HepG2 (cell line): ENCODE measurements around the gene PTMA. TPM values are rescaled to one million over a fixed set of nuclear protein-coding genes. Genes with fewer than 3 reads are reported as not detected.

Experiments
- ATAC-seq: fragments of 200-7000 bp; cut with Tn5 transposase; 3 replicates; pipeline ENCODE4 v1.9.1; 2020; ENCODE audit warnings: mild to moderate bottlenecking, moderate library complexity
- BruUV-seq: library from RNA; stranded (reverse); fragments of 400-500 nt; replicated peaks from 2 replicates; lab custom pipeline; 2021; lab: Mats Ljungman, UMichigan
- CTCF ChIA-PET: fragments of 300-600 bp; formaldehyde crosslinking; extraction: SDS; loops from one replicate; lab custom pipeline; 2021; ENCODE audit warnings: low total read pairs, inconsistent platforms, low intra/inter-chr PET ratio; lab: Yijun Ruan, JAX
- POLR2A ChIA-PET: fragments of 350-600 bp; sonication (Branson Sonifier 250); formaldehyde crosslinking; loops from one replicate; lab custom pipeline; 2020; ENCODE audit warnings: antibody characterized with exemption, inconsistent platforms; lab: Yijun Ruan, JAX
- DNase-seq: peaks from one replicate; pipeline ENCODE4 v3.0.0-alpha.2; 2015; ENCODE audit warnings: low spot score
- FAIRE-seq: peaks from 3 replicates; lab custom pipeline; 2011; peaks lifted over from hg19 to GRCh38; lab: Jason Lieb, UNC
- H2AFZ ChIP-seq: one replicate; pipeline ENCODE4 v1.6.1; 2011; ENCODE audit warnings: low read length, inconsistent platforms
- H3K27ac ChIP-seq: fragments of 300-600 bp; 3 replicates; pipeline ENCODE4 v1.8.0; 2011; ENCODE audit warnings: mixed run types, mild to moderate bottlenecking, mixed read lengths, low read length, inconsistent platforms; ENCODE audit not compliant: insufficient read depth; ENCODE audit errors: extremely low read length
- H3K27me3 ChIP-seq, 2 experiments: fragments of 200-600 bp in 1 of 2; 2 replicates in 1 of 2; 3 replicates in 1 of 2; pipeline versions ENCODE4 v1.6.0 to v1.8.0; 2011; ENCODE audit warnings: low read length in 2 of 2, mild to moderate bottlenecking in 2 of 2, moderate library complexity in 2 of 2, inconsistent platforms in 1 of 2; ENCODE audit not compliant: insufficient read depth in 2 of 2, control insufficient read depth in 1 of 2
- H3K36me3 ChIP-seq, 2 experiments: fragments of 200-600 bp in 1 of 2; replicated peaks in 1 of 2; 2 replicates in 1 of 2; 3 replicates in 1 of 2; pipeline versions ENCODE4 v1.5.1 to v1.8.0; 2011; ENCODE audit warnings: low read length in 2 of 2, inconsistent platforms in 1 of 2; ENCODE audit not compliant: insufficient read depth in 2 of 2, control insufficient read depth in 1 of 2
- H3K4me1 ChIP-seq: 2 replicates; pipeline ENCODE4 v1.5.1; 2012; ENCODE audit warnings: low read length, inconsistent platforms; ENCODE audit not compliant: insufficient read depth
- H3K4me2 ChIP-seq: 2 replicates; pipeline ENCODE4 v1.6.0; 2011; ENCODE audit warnings: low read depth, low read length, inconsistent platforms
- H3K4me3 ChIP-seq, 3 experiments: fragments of 200-600 bp in 1 of 3; sonication (generic), shearing (Covaris generic) in 1 of 3; replicated peaks in 1 of 3; 2 replicates each; pipeline ENCODE4 v1.5.1; 2011 to 2016; ENCODE audit warnings: low read length in 3 of 3, inconsistent platforms in 2 of 3, low read depth in 2 of 3, mild to moderate bottlenecking in 2 of 3, control low read depth in 1 of 3, mixed read lengths in 1 of 3; ENCODE audit not compliant: insufficient read depth in 1 of 3
- H3K79me2 ChIP-seq: one replicate; pipeline ENCODE4 v1.6.1; 2011; ENCODE audit warnings: low read length, inconsistent platforms; ENCODE audit not compliant: insufficient read depth
- H3K9ac ChIP-seq: 2 replicates; pipeline ENCODE4 v1.6.0; 2011; ENCODE audit warnings: mild to moderate bottlenecking, low read depth, low read length, inconsistent platforms; ENCODE audit not compliant: insufficient read depth
- H3K9me3 ChIP-seq: 2 replicates; pipeline ENCODE4 v1.5.1; 2012; ENCODE audit warnings: mild to moderate bottlenecking, low read length
- H4K20me1 ChIP-seq: 2 replicates; pipeline ENCODE4 v1.6.0; 2011; ENCODE audit warnings: inconsistent platforms, mild to moderate bottlenecking, low read length, moderate library complexity; ENCODE audit not compliant: insufficient read depth
- RNF219 ChIP-seq: sonication (generic); formaldehyde crosslinking; IDR thresholded peaks from 2 replicates; pipeline ENCODE4 v1.5.0; 2020; ENCODE audit warnings: mild to moderate bottlenecking, missing genetic modification reagents
- SRSF1 ChIP-seq: fragments of 200-400 bp; formaldehyde crosslinking; optimal IDR thresholded peaks from 2 replicates; pipeline ENCODE3; 2017; ENCODE audit warnings: mild to moderate bottlenecking, low read depth, low read length, moderate library complexity
- SRSF4 ChIP-seq: fragments of 200-400 bp; formaldehyde crosslinking; IDR thresholded peaks from one replicate; pipeline ENCODE4 v1.6.1; 2018; ENCODE audit warnings: mild to moderate bottlenecking, low read depth, low read length, moderate library complexity; ENCODE audit not compliant: poor library complexity, severe bottlenecking
- SSRP1 ChIP-seq: IDR thresholded peaks from 2 replicates; pipeline ENCODE4 v1.6.1; 2016; ENCODE audit warnings: control low read depth
- TBL1XR1 ChIP-seq: fragments of 150-350 bp; IDR thresholded peaks from 2 replicates; pipeline ENCODE4 v1.6.1; 2014; ENCODE audit warnings: borderline replicate concordance, low read length; ENCODE audit not compliant: partially characterized antibody
- TCF7L2 ChIP-seq: IDR thresholded peaks from 2 replicates; pipeline ENCODE4 v1.6.1; 2011; ENCODE audit warnings: mild to moderate bottlenecking, low read depth, low read length, moderate library complexity
- ZBTB10 ChIP-seq: sonication (generic); formaldehyde crosslinking; IDR thresholded peaks from 2 replicates; pipeline ENCODE4 v1.4.0; 2020; ENCODE audit warnings: missing genetic modification reagents, borderline replicate concordance
- ZFX ChIP-seq: sonication (generic); formaldehyde crosslinking; IDR thresholded peaks from 2 replicates; pipeline ENCODE4 v1.4.0; 2020; ENCODE audit warnings: mild to moderate bottlenecking, low read depth, missing genetic modification reagents, moderate library complexity
- ZNF143 ChIP-seq: sonication (generic); formaldehyde crosslinking; IDR thresholded peaks from 2 replicates; pipeline ENCODE4 v1.4.0; 2020; ENCODE audit warnings: missing genetic modification reagents
- ZNF501 ChIP-seq: sonication (generic); formaldehyde crosslinking; IDR thresholded peaks from 2 replicates; pipeline ENCODE4 v1.5.1; 2020; ENCODE audit warnings: mild to moderate bottlenecking, moderate library complexity, missing genetic modification reagents
- ZNF713 ChIP-seq: sonication (generic); formaldehyde crosslinking; IDR thresholded peaks from 2 replicates; pipeline ENCODE4 v1.4.0; 2020; ENCODE audit warnings: mild to moderate bottlenecking, missing genetic modification reagents
- ZNF772 ChIP-seq: sonication (generic); formaldehyde crosslinking; IDR thresholded peaks from 2 replicates; pipeline ENCODE4 v1.5.0; 2020; ENCODE audit warnings: mild to moderate bottlenecking, missing genetic modification reagents
- ZNF841 ChIP-seq: sonication (generic); formaldehyde crosslinking; IDR thresholded peaks from 2 replicates; pipeline ENCODE4 v1.8.1; 2023; ENCODE audit warnings: missing genetic modification reagents, borderline replicate concordance
- WGBS: methylation state at CpG from one replicate; pipeline ENCODE4 v1.1.6; 2017; ENCODE audit warnings: low lambda C conversion rate; 5-methylcytosine and 5-hydroxymethylcytosine counted together
- in situ Hi-C: cut with HindIII; loops from 2 replicates; pipeline ENCODE4 v1.10.0; 2017; ENCODE audit warnings: low pct_unique_long_range_greater_than_20kb; ENCODE audit not compliant: extremely low pct_ligation_motif_present
- intact Hi-C: fragments of 100-400 bp; cut with micrococcal nuclease; formaldehyde crosslinking; loops from one replicate; pipeline ENCODE4 v1.10.0; 2022; ENCODE audit not compliant: unreplicated experiment
- polyA plus RNA-seq, 8 experiments: library from polyadenylated mRNA; depleted of rRNA in 3 of 8; stranded (reverse) in 7 of 8; unstranded in 1 of 8; fragments of >200 nt; fragmentation: Illumina TruSeq in 4 of 8; extraction: Trizol in 4 of 8; gene quantifications; 2 replicates each; pipeline versions ENCODE4 v1.2.1 to v1.2.3, GENCODE V29; 2011 to 2016; ENCODE audit warnings: low read depth in 4 of 8, missing spikeins in 1 of 8, mixed read lengths in 1 of 8; ENCODE audit not compliant: insufficient read depth in 1 of 8
- total RNA-seq, 5 experiments: library from RNA; depleted of rRNA; stranded (reverse); fragments of >200 nt; fragmentation: Illumina TruSeq; extraction: Trizol; gene quantifications; 2 replicates each; pipeline ENCODE4 v1.2.3, GENCODE V29; 2016; ENCODE audit warnings: low read depth in 1 of 5
- TF ChIP-seq, protein P1 (sequence below): sonication (generic); formaldehyde crosslinking; IDR thresholded peaks from 2 replicates; pipeline ENCODE4 v1.4.0; 2020; ENCODE audit warnings: missing genetic modification reagents

PTMA gene
- total and polyA plus RNA-seq, 2 of the 13 experiments (the other 11 are each of a cell fraction or from before 2014, with no cell fraction given) = 190 to 1,086 TPM

- TF ChIP-seq ZBTB10 (peak; percentile 57; the same call in 1 of the 2 replicates), ZNF713 (CRISPR knock-in tag) (0 out of 2 replicates have a peak, but pooled peaks have one; percentile 27), ZNF501 (CRISPR knock-in tag) (peak; percentile 75), SRSF1 (peak; percentile 28), SSRP1 (no peak), ZNF841 (peak; percentile 91; the same call in 1 of the 2 replicates)
- TF ChIP-seq, all 625 proteins: peak for 225
Measured at GRCh38 chr2:231680285-231680991, 27.9 kb upstream of the PTMA start (continued).

DNA sequence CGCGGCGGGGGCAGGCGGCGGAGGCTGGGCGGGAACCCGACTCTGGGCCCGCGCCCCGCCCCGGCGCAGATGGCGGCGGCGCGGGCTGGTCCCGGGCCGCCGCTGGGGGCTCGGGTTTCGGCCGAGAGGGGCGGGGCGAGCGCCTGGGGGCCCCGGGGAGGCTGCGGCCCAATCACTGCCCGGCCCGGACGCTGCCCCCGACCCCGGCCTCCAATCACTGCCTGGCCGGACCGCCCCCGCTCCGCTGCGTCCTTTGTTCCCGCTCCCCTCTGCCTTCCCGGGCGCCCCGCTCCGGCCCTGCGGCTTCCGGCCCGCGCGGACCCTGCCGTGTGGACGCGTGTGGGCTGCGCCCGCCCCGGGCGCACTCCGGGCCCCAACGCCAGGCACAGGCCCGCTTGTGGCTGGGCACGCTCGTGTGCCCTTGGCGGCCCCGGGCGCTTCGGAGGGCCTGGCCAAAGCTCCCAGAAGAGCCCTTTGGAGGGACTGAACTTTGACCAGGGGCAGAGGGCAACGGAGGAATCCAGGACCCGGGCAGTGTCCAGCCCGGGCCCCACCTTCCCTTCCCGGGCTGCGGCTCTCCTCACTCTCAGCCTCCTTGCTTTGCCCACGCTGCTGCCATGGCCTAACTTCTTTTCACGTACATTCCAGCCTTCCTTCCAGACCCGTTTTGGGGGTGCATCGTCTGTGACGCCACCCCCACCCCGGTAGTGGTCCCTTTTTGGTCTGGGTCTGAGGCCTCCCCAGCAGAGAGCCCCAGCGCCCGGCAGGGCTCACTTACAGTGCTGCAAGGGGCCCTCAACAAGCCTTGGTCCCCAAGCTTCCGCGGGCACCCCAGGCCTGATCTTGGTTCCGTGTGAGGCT is 27.1 kb upstream of the PTMA start:
- TSS peak; percentile 97 for BruUV-seq
- no peaks in the 10 kb centered on the region for H3K36me3 ChIP-seq
- H3K9ac ChIP-seq = peak overlapping the region; percentile 90
- POLR2A ChIA-PET = interaction anchor here (1.0 to 5.9 kb wide), 15 partner anchors 8 to 217 kb away, joined by 3 to 56 read pairs (median 10); partner anchors contain the start of genes NCL, PDE6D and PTMA
- peaks cover 64% of the 10 kb centered on the region for H3K4me1 ChIP-seq
- FAIRE-seq (no peak), DNase-seq (peak; percentile 87), ATAC-seq (peak; percentile 83)
- peak overlapping the region; percentile 98 for H3K27ac ChIP-seq
- H3K4me3 ChIP-seq = peak overlapping the region; percentile 63 to 82 (median 66)
- H3K79me2 ChIP-seq = no peaks in the 10 kb centered on the region
- CTCF ChIA-PET = interaction anchor here (1.2 to 2.5 kb wide), 2 partner anchors 30 to 33 kb away, joined by 3 to 7 read pairs; no protein-coding TSS in a partner anchor
- no peak overlapping the region for H2AFZ ChIP-seq
- no peaks in the 10 kb centered on the region for H4K20me1 ChIP-seq
- H3K27me3 ChIP-seq = peaks cover 0 to 10% of the 10 kb centered on the region in 2 experiments; a peak in 1 of 5 replicates
- WGBS = under 1% methylated on average over 30 of the region's 79 CpGs
- H3K4me2 ChIP-seq = peak overlapping the region; percentile 98
- in situ Hi-C loops (no loop called here), intact Hi-C loops (loop anchor here (2.0 kb wide), 1 partner anchor 100 kb away; the partner anchor contains the start of gene PDE6D)
- no peaks in the 10 kb centered on the region for H3K9me3 ChIP-seq
- TF ChIP-seq ZFX (CRISPR knock-in tag) = peak; percentile 98
- TF ChIP-seq, protein P1, sequence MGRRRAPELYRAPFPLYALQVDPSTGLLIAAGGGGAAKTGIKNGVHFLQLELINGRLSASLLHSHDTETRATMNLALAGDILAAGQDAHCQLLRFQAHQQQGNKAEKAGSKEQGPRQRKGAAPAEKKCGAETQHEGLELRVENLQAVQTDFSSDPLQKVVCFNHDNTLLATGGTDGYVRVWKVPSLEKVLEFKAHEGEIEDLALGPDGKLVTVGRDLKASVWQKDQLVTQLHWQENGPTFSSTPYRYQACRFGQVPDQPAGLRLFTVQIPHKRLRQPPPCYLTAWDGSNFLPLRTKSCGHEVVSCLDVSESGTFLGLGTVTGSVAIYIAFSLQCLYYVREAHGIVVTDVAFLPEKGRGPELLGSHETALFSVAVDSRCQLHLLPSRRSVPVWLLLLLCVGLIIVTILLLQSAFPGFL (CRISPR knock-in tag) = 0 out of 2 replicates have a peak, but pooled peaks have one; percentile 30
- no peak for TF ChIP-seq ZNF143 (CRISPR knock-in tag)
- TF ChIP-seq TCF7L2 = no peak
- no peak for TF ChIP-seq RNF219 (CRISPR knock-in tag)
- TF ChIP-seq ZNF772 (CRISPR knock-in tag) = peak; percentile 3; the same call in 1 of the 2 replicates
- peak; percentile 19 for TF ChIP-seq TBL1XR1
- no peak for TF ChIP-seq SRSF4
